Breast epithelium (tissue), 4 donors: ENCODE data around the gene RFX4. TPM values are rescaled to one million over a fixed set of nuclear protein-coding genes. Genes with fewer than 3 reads are reported as not detected.

Source experiments
- DNase-seq, 2 donors: peaks; one replicate each; pipeline ENCODE4 v3.0.0-alpha.2; 2019; ENCODE audit warnings: low spot score in 2 of 2
- H3K27ac ChIP-seq, 2 donors: fragments of 200-600 bp; sonication (generic) in 1 of 2; one replicate each; pipeline ENCODE4 v1.5.1; 2016 to 2019; ENCODE audit warnings: mild to moderate bottlenecking in 1 of 2
- H3K27me3 ChIP-seq, 2 donors: fragments of 200-600 bp; sonication (generic) in 1 of 2; one replicate each; pipeline versions ENCODE4 v1.5.1 to v1.6.0; 2017 to 2019; ENCODE audit warnings: control low read depth in 1 of 2, mild to moderate bottlenecking in 1 of 2
- H3K36me3 ChIP-seq: fragments of 200-600 bp; one replicate; pipeline ENCODE4 v1.5.1; 2019
- H3K4me1 ChIP-seq, 2 donors: fragments of 200-600 bp; sonication (generic); one replicate each; pipeline ENCODE4 v1.5.1; 2016 to 2019; ENCODE audit warnings: control low read depth in 1 of 2
- H3K4me3 ChIP-seq, 3 donors: fragments of 200-600 bp; sonication (generic); 1 replicate in 2 of 3; 2 replicates in 1 of 3; pipeline ENCODE4 v1.5.1; 2016 to 2019; ENCODE audit warnings: mild to moderate bottlenecking in 3 of 3, moderate library complexity in 2 of 3
- H3K9me3 ChIP-seq, 2 donors: fragments of 200-600 bp; sonication (generic) in 1 of 2; one replicate each; pipeline ENCODE4 v1.5.1; 2016 to 2019; ENCODE audit warnings: control low read depth in 1 of 2
- CTCF ChIP-seq, 3 donors: fragments of 450-650 bp; IDR thresholded peaks; one replicate each; pipeline ENCODE4 v1.5.1; 2016 to 2017; ENCODE audit warnings: antibody characterized with exemption in 3 of 3, mild to moderate bottlenecking in 3 of 3, moderate library complexity in 3 of 3
- POLR2A ChIP-seq: fragments of 450-650 bp; IDR thresholded peaks from one replicate; pipeline ENCODE4 v1.6.1; 2016; ENCODE audit warnings: antibody characterized with exemption, mild to moderate bottlenecking, moderate library complexity
- POLR2AphosphoS5 ChIP-seq, 3 donors: sonication (generic); formaldehyde crosslinking; IDR thresholded peaks; one replicate each; pipeline ENCODE4 v1.6.1; 2017; ENCODE audit warnings: antibody characterized with exemption in 3 of 3
- intact Hi-C: fragments of 100-400 bp; cut with DNase I; formaldehyde crosslinking; loops from one replicate; pipeline ENCODE4 v1.15.1; 2023; ENCODE audit warnings: low total_unique reads
- total RNA-seq, 3 donors: library from RNA; depleted of rRNA; stranded (reverse); fragments of >200 nt; gene quantifications; one replicate each; pipeline ENCODE4 v1.1.0, GENCODE V29; 2016

The RFX4 gene
- total RNA-seq, 3 donors from 2014 or later: 0.64 TPM; not detected in 2

- no peaks in the 10 kb centered on the region for H3K27me3 ChIP-seq
- H3K4me1 ChIP-seq: no peaks in the 10 kb centered on the region
- intact Hi-C loops: no loop called here
- no peak overlapping the region for H3K4me3 ChIP-seq
- no peak overlapping the region for H3K27ac ChIP-seq
- H3K9me3 ChIP-seq: no peaks in the 10 kb centered on the region
- no peak for TF ChIP-seq CTCF (IDR thresholded peaks at IDR 0.05)
- TF ChIP-seq POLR2A: no peak
- no peak for TF ChIP-seq POLR2AphosphoS5 (IDR thresholded peaks at IDR 0.05)
- H3K36me3 ChIP-seq: no peaks in the 10 kb centered on the region
- DNase-seq: no peak
These were observed 165.2 kb downstream of the RFX4 start for GRCh38 chr12:106747973-106748436.

GRCh38 chr12:106750524-106750923, 167.7 kb downstream of the RFX4 start:
- no peaks in the 10 kb centered on the region for H3K4me1 ChIP-seq
- DNase-seq: no peak
- no peaks in the 10 kb centered on the region for H3K9me3 ChIP-seq
- no peak for TF ChIP-seq POLR2A
- TF ChIP-seq CTCF (IDR thresholded peaks at IDR 0.05): no peak
- no peak for TF ChIP-seq POLR2AphosphoS5 (IDR thresholded peaks at IDR 0.05)
- H3K4me3 ChIP-seq: no peak overlapping the region
- no peaks in the 10 kb centered on the region for H3K27me3 ChIP-seq
- H3K27ac ChIP-seq: no peak overlapping the region
- H3K36me3 ChIP-seq: no peaks in the 10 kb centered on the region
- intact Hi-C loops: no loop called here

- Histone ChIP-seq H3K27me3 (no peaks in the 10 kb centered on the region), H3K9me3 (no peaks in the 10 kb centered on the region), H3K4me3 (no peak overlapping the region), H3K4me1 (no peaks in the 10 kb centered on the region), H3K36me3 (no peaks in the 10 kb centered on the region), H3K27ac (no peak overlapping the region)
- TF ChIP-seq CTCF (IDR thresholded peaks at IDR 0.05) (no peak), POLR2A (no peak)
- intact Hi-C loops: no loop called here
- no peak for DNase-seq
These were observed 170.7 kb downstream of the RFX4 start for GRCh38 chr12:106753526-106753925.

- intact Hi-C loops: no loop called here
- Histone ChIP-seq H3K9me3 (no peaks in the 10 kb centered on the region), H3K4me1 (no peaks in the 10 kb centered on the region), H3K36me3 (no peaks in the 10 kb centered on the region), H3K27me3 (no peaks in the 10 kb centered on the region), H3K4me3 (no peak overlapping the region), H3K27ac (no peak overlapping the region)
- TF ChIP-seq POLR2AphosphoS5 (IDR thresholded peaks at IDR 0.05) (no peak), POLR2A (no peak), CTCF (IDR thresholded peaks at IDR 0.05) (no peak)
- no peak for DNase-seq
These were observed 171.5 kb downstream of the RFX4 start for GRCh38 chr12:106754331-106754730.

- Histone ChIP-seq H3K4me3 (no peak overlapping the region), H3K9me3 (no peaks in the 10 kb centered on the region), H3K4me1 (no peaks in the 10 kb centered on the region), H3K36me3 (no peaks in the 10 kb centered on the region), H3K27me3 (no peaks in the 10 kb centered on the region), H3K27ac (peak overlapping the region in 1 of 2 donors; percentile 57)
- intact Hi-C loops: no loop called here
- DNase-seq: no peak
- TF ChIP-seq CTCF (IDR thresholded peaks at IDR 0.05) (no peak), POLR2AphosphoS5 (IDR thresholded peaks at IDR 0.05) (no peak), POLR2A (no peak)
These were observed 175.0 kb downstream of the RFX4 start for GRCh38 chr12:106757623-106758348.
